Measurements from ENCODE around the gene UNCX.
"Not testable (repeated sequence)": the region's sequence is repeated elsewhere in the genome, so short reads cannot be mapped to it uniquely, and the experiment has no call there.

DNA sequence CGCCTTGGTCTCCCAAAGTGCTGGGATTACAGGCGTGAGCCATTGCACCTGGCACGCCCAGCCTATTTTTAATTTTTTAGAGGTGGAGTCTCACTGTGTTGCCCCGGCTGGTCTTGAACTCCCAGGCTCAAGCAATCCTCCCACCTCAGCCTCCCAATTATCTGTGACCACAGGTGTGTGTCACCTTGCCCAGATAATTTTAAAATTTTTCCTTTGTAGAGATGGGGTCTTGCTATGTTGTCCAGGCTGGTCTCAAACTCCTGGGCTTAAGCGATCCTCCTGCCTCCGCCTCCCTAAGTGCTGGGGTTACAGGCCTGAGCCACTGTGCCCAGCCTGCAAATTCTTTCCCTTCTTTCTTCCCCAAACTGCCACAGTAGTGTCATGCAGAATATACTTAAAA is 29.8 kb upstream of the UNCX start:
- TF ChIP-seq, protein P1, sequence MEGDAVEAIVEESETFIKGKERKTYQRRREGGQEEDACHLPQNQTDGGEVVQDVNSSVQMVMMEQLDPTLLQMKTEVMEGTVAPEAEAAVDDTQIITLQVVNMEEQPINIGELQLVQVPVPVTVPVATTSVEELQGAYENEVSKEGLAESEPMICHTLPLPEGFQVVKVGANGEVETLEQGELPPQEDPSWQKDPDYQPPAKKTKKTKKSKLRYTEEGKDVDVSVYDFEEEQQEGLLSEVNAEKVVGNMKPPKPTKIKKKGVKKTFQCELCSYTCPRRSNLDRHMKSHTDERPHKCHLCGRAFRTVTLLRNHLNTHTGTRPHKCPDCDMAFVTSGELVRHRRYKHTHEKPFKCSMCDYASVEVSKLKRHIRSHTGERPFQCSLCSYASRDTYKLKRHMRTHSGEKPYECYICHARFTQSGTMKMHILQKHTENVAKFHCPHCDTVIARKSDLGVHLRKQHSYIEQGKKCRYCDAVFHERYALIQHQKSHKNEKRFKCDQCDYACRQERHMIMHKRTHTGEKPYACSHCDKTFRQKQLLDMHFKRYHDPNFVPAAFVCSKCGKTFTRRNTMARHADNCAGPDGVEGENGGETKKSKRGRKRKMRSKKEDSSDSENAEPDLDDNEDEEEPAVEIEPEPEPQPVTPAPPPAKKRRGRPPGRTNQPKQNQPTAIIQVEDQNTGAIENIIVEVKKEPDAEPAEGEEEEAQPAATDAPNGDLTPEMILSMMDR (IDR thresholded peaks at IDR 0.05), result not testable (repeated sequence)
- not testable (repeated sequence) for TF ChIP-seq POLR2A (IDR thresholded peaks at IDR 0.05)

Measured in breast epithelium (tissue), 3 donors.